HEK293 (cell line): ENCODE measurements around the gene ANXA10.

Experiments
- CTCF ChIA-PET: fragments of 350-600 bp; formaldehyde crosslinking; extraction: SDS; loops from one replicate; lab custom pipeline; 2021; ENCODE audit warnings: antibody characterized with exemption; lab: Yijun Ruan, JAX
- POLR2A ChIA-PET: fragments of 300-600 bp; formaldehyde crosslinking; extraction: SDS; loops from one replicate; lab custom pipeline; 2020; ENCODE audit warnings: antibody characterized with exemption, inconsistent platforms; lab: Yijun Ruan, JAX
- H3K27ac ChIP-seq: fragments of 200-500 bp; sonication (Bioruptor generic); 2 replicates; pipeline ENCODE4 v1.5.1; 2014; ENCODE audit warnings: low read depth, low read length, control low read depth, inconsistent platforms; ENCODE audit errors: extremely low read depth
- H3K36me3 ChIP-seq, 2 experiments: fragments of 200-500 bp in 1 of 2; sonication (Bioruptor generic) in 1 of 2; 1 replicate in 1 of 2; 2 replicates in 1 of 2; pipeline ENCODE4 v1.5.1; 2014 to 2017; ENCODE audit warnings: inconsistent platforms in 2 of 2, low read length in 2 of 2; ENCODE audit not compliant: control insufficient read depth in 2 of 2, insufficient read depth in 1 of 2
- H3K4me1 ChIP-seq: fragments of 200-500 bp; sonication (Bioruptor generic); 2 replicates; pipeline ENCODE4 v1.5.1; 2014; ENCODE audit warnings: mild to moderate bottlenecking, low read length, inconsistent platforms; ENCODE audit not compliant: control insufficient read depth, insufficient read depth
- H3K4me3 ChIP-seq: 2 replicates; pipeline ENCODE4 v1.5.1; 2011; ENCODE audit warnings: low read depth, mild to moderate bottlenecking, control low read depth, low read length, moderate library complexity
- H3K9me3 ChIP-seq: fragments of 200-500 bp; sonication (Bioruptor generic); 2 replicates; pipeline ENCODE4 v1.5.1; 2014; ENCODE audit warnings: low read depth, low read length, inconsistent platforms; ENCODE audit not compliant: control insufficient read depth, insufficient read depth
- HOXA7 ChIP-seq: sonication (generic); formaldehyde crosslinking; IDR thresholded peaks from 2 replicates; pipeline ENCODE4 v1.8.1; 2022; ENCODE audit warnings: missing genetic modification reagents, borderline replicate concordance
- HOXC10 ChIP-seq: sonication (generic); formaldehyde crosslinking; IDR thresholded peaks from 2 replicates; pipeline ENCODE4 v1.8.1; 2023; ENCODE audit warnings: mild to moderate bottlenecking, missing genetic modification reagents
- KLF9 ChIP-seq: fragments of 450-650 bp; formaldehyde crosslinking; IDR thresholded peaks from 2 replicates; pipeline ENCODE4 v1.5.1; 2016; ENCODE audit warnings: missing biosample characterization, missing genetic modification characterization, low read depth
- MEIS1 ChIP-seq: sonication (generic); formaldehyde crosslinking; IDR thresholded peaks from 2 replicates; pipeline ENCODE4 v1.8.1; 2022; ENCODE audit warnings: missing genetic modification reagents, mild to moderate bottlenecking, borderline replicate concordance
- OSR2 ChIP-seq: fragments of 450-650 bp; formaldehyde crosslinking; IDR thresholded peaks from 2 replicates; pipeline ENCODE4 v1.5.1; 2016; ENCODE audit warnings: missing biosample characterization, missing genetic modification characterization
- PRDM10 ChIP-seq: fragments of 450-650 bp; formaldehyde crosslinking; IDR thresholded peaks from 2 replicates; pipeline ENCODE4 v1.5.1; 2016; ENCODE audit warnings: missing biosample characterization, missing genetic modification characterization
- ZBTB21 ChIP-seq: fragments of 450-650 bp; formaldehyde crosslinking; IDR thresholded peaks from 2 replicates; pipeline ENCODE4 v1.5.1; 2017; ENCODE audit warnings: missing biosample characterization, missing genetic modification characterization
- ZFP3 ChIP-seq: fragments of 450-650 bp; formaldehyde crosslinking; IDR thresholded peaks from 2 replicates; pipeline ENCODE4 v1.5.1; 2016; ENCODE audit warnings: low read depth, missing biosample characterization, missing genetic modification characterization
- ZNF223 ChIP-seq: fragments of 450-650 bp; formaldehyde crosslinking; IDR thresholded peaks from 2 replicates; pipeline ENCODE4 v1.5.1; 2016; ENCODE audit warnings: missing biosample characterization, missing genetic modification characterization
- ZNF24 ChIP-seq: fragments of 450-650 bp; formaldehyde crosslinking; IDR thresholded peaks from 2 replicates; pipeline ENCODE4 v1.5.1; 2016; ENCODE audit warnings: missing biosample characterization, missing genetic modification characterization
- ZNF501 ChIP-seq: fragments of 450-650 bp; formaldehyde crosslinking; IDR thresholded peaks from 2 replicates; pipeline ENCODE4 v1.5.1; 2016; ENCODE audit warnings: missing biosample characterization, missing genetic modification characterization
- ZNF510 ChIP-seq: fragments of 450-650 bp; formaldehyde crosslinking; IDR thresholded peaks from 2 replicates; pipeline ENCODE4 v1.5.1; 2018; ENCODE audit warnings: mild to moderate bottlenecking, missing genetic modification characterization, missing biosample characterization; ENCODE audit not compliant: insufficient replicate concordance
- ZNF514 ChIP-seq: fragments of 450-650 bp; formaldehyde crosslinking; IDR thresholded peaks from 2 replicates; pipeline ENCODE4 v1.5.1; 2016; ENCODE audit warnings: missing biosample characterization, missing genetic modification characterization
- ZNF677 ChIP-seq: fragments of 450-650 bp; IDR thresholded peaks from 2 replicates; pipeline ENCODE4 v1.5.0; 2018; ENCODE audit warnings: missing biosample characterization, mild to moderate bottlenecking, missing genetic modification characterization, moderate library complexity
- ZNF701 ChIP-seq: fragments of 450-650 bp; formaldehyde crosslinking; IDR thresholded peaks from 2 replicates; pipeline ENCODE4 v1.5.1; 2016; ENCODE audit warnings: missing biosample characterization, missing genetic modification characterization
- TF ChIP-seq, protein P1 (sequence below): fragments of 450-650 bp; formaldehyde crosslinking; IDR thresholded peaks from 2 replicates; pipeline ENCODE4 v1.5.1; 2016; ENCODE audit warnings: missing biosample characterization, missing genetic modification characterization
- TF ChIP-seq, protein P2 (sequence below): fragments of 450-650 bp; formaldehyde crosslinking; IDR thresholded peaks from 2 replicates; pipeline ENCODE4 v1.5.0; 2017; ENCODE audit warnings: missing biosample characterization, missing genetic modification characterization, borderline replicate concordance
- TF ChIP-seq, protein P3 (sequence below): fragments of 450-650 bp; formaldehyde crosslinking; IDR thresholded peaks from 2 replicates; pipeline ENCODE4 v1.5.1; 2017; ENCODE audit warnings: missing biosample characterization, missing genetic modification characterization

The ANXA10 gene

GRCh38 chr4:168097161-168097560 lies 4.8 kb downstream of the ANXA10 start:
- H3K4me1 ChIP-seq, result no peaks in the 10 kb centered on the region
- CTCF ChIA-PET, result interaction anchor here (0.7 to 1.2 kb wide), 2 partner anchors 12 to 40 kb away, joined by 3 to 5 read pairs; no protein-coding TSS in a partner anchor
- POLR2A ChIA-PET, result no interaction called here

GRCh38 chr4:168098248-168098717 lies 5.9 kb downstream of the ANXA10 start:
- no peaks in the 10 kb centered on the region for H3K4me1 ChIP-seq
- no peak overlapping the region for H3K27ac ChIP-seq
- ChIA-PET POLR2A (no interaction called here), CTCF (interaction anchor here (1.2 kb wide), 1 partner anchor 11 kb away, joined by 5 read pairs; no protein-coding TSS in a partner anchor)
- TF ChIP-seq KLF9 (tag by site-specific recombination) (no peak), ZNF514 (tag by site-specific recombination) (no peak)
- H3K9me3 ChIP-seq, result no peaks in the 10 kb centered on the region
- H3K4me3 ChIP-seq, result no peak overlapping the region
- H3K36me3 ChIP-seq, result no peaks in the 10 kb centered on the region

More at GRCh38 chr4:168097161-168097560, 4.8 kb downstream of the ANXA10 start:
- TF ChIP-seq ZNF24 (no peak), ZNF677 (tag by site-specific recombination) (no peak), ZBTB21 (no peak), ZNF501 (tag by site-specific recombination) (no peak), OSR2 (tag by site-specific recombination) (no peak), HOXC10 (no peak), ZNF701 (no peak), ZNF223 (tag by site-specific recombination) (no peak)
- TF ChIP-seq, protein P1, sequence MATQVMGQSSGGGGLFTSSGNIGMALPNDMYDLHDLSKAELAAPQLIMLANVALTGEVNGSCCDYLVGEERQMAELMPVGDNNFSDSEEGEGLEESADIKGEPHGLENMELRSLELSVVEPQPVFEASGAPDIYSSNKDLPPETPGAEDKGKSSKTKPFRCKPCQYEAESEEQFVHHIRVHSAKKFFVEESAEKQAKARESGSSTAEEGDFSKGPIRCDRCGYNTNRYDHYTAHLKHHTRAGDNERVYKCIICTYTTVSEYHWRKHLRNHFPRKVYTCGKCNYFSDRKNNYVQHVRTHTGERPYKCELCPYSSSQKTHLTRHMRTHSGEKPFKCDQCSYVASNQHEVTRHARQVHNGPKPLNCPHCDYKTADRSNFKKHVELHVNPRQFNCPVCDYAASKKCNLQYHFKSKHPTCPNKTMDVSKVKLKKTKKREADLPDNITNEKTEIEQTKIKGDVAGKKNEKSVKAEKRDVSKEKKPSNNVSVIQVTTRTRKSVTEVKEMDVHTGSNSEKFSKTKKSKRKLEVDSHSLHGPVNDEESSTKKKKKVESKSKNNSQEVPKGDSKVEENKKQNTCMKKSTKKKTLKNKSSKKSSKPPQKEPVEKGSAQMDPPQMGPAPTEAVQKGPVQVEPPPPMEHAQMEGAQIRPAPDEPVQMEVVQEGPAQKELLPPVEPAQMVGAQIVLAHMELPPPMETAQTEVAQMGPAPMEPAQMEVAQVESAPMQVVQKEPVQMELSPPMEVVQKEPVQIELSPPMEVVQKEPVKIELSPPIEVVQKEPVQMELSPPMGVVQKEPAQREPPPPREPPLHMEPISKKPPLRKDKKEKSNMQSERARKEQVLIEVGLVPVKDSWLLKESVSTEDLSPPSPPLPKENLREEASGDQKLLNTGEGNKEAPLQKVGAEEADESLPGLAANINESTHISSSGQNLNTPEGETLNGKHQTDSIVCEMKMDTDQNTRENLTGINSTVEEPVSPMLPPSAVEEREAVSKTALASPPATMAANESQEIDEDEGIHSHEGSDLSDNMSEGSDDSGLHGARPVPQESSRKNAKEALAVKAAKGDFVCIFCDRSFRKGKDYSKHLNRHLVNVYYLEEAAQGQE (tag by site-specific recombination), result no peak
- TF ChIP-seq, protein P2, sequence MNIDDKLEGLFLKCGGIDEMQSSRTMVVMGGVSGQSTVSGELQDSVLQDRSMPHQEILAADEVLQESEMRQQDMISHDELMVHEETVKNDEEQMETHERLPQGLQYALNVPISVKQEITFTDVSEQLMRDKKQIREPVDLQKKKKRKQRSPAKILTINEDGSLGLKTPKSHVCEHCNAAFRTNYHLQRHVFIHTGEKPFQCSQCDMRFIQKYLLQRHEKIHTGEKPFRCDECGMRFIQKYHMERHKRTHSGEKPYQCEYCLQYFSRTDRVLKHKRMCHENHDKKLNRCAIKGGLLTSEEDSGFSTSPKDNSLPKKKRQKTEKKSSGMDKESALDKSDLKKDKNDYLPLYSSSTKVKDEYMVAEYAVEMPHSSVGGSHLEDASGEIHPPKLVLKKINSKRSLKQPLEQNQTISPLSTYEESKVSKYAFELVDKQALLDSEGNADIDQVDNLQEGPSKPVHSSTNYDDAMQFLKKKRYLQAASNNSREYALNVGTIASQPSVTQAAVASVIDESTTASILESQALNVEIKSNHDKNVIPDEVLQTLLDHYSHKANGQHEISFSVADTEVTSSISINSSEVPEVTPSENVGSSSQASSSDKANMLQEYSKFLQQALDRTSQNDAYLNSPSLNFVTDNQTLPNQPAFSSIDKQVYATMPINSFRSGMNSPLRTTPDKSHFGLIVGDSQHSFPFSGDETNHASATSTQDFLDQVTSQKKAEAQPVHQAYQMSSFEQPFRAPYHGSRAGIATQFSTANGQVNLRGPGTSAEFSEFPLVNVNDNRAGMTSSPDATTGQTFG (tag by site-specific recombination), result no peak
- H3K27ac ChIP-seq, result no peak overlapping the region
- H3K9me3 ChIP-seq, result no peaks in the 10 kb centered on the region
- H3K4me3 ChIP-seq, result no peak overlapping the region
- H3K36me3 ChIP-seq, result no peaks in the 10 kb centered on the region

DNA sequence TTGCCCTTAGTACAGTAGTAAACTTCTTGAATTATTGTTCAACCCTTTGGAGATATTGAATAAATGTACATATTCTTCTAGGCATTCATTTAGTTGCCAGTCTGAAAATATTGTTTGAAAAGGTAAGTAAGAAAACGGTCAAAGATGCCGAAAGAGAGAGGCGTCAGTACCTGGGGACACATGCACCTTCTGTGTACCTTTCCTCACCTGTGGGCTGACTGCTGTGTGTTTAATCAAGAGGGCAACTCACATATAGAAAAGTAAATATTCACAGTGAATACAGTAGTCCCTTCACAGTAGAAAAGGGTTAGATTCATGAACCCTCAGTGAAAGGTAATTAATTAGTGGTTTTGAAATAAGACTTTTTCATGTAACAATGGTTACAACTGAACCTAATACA lies 6.9 kb downstream of the ANXA10 start:
- no peak overlapping the region for H3K4me3 ChIP-seq
- ChIA-PET CTCF (interaction anchor here (1.4 kb wide), 1 partner anchor 54 kb away, joined by 6 read pairs; no protein-coding TSS in a partner anchor), POLR2A (no interaction called here)
- no peaks in the 10 kb centered on the region for H3K36me3 ChIP-seq
- no peak overlapping the region for H3K27ac ChIP-seq
- H3K9me3 ChIP-seq, result no peaks in the 10 kb centered on the region
- H3K4me1 ChIP-seq, result no peaks in the 10 kb centered on the region
- TF ChIP-seq MEIS1 (no peak), ZFP3 (tag by site-specific recombination) (no peak), PRDM10 (tag by site-specific recombination) (no peak), HOXA7 (no peak), ZNF510 (tag by site-specific recombination) (no peak)
- TF ChIP-seq, protein P3, sequence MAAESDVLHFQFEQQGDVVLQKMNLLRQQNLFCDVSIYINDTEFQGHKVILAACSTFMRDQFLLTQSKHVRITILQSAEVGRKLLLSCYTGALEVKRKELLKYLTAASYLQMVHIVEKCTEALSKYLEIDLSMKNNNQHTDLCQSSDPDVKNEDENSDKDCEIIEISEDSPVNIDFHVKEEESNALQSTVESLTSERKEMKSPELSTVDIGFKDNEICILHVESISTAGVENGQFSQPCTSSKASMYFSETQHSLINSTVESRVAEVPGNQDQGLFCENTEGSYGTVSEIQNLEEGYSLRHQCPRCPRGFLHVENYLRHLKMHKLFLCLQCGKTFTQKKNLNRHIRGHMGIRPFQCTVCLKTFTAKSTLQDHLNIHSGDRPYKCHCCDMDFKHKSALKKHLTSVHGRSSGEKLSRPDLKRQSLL, result no peak
